GM19240 (cell line): ENCODE measurements around the gene PODXL2.
"Not testable (repeated sequence)": the region's sequence is repeated elsewhere in the genome, so short reads cannot be mapped to it uniquely, and the experiment has no call there.

Source experiments
- DNase-seq: peaks from one replicate; pipeline ENCODE4 v3.0.0; 2011; ENCODE audit warnings: low spot score; ENCODE audit not compliant: insufficient read length

Gene PODXL2

GRCh38 chr3:127604546-127605165 lies 24.3 kb upstream of the PODXL2 start:
- no peak for DNase-seq

GRCh38 chr3:127605547-127605946 lies 23.4 kb upstream of the PODXL2 start:
- DNase-seq: not testable (repeated sequence)

- no peak for DNase-seq
Observed at GRCh38 chr3:127606086-127606805, 22.7 kb upstream of the PODXL2 start.

GRCh38 chr3:127606981-127607595 lies 21.9 kb upstream of the PODXL2 start:
- no peak for DNase-seq

- DNase-seq: no peak
Observed at GRCh38 chr3:127607675-127608361, 21.2 kb upstream of the PODXL2 start.

- DNase-seq: no peak
Observed at GRCh38 chr3:127608362-127608718, 20.6 kb upstream of the PODXL2 start.

GRCh38 chr3:127610105-127610504 lies 18.9 kb upstream of the PODXL2 start:
- no peak for DNase-seq

GRCh38 chr3:127611251-127611650 lies 17.7 kb upstream of the PODXL2 start:
- DNase-seq: no peak

- DNase-seq: no peak
Observed at GRCh38 chr3:127612966-127613365, 16.0 kb upstream of the PODXL2 start.

GRCh38 chr3:127613406-127613805 lies 15.6 kb upstream of the PODXL2 start:
- DNase-seq: no peak

GRCh38 chr3:127614928-127615589 lies 13.9 kb upstream of the PODXL2 start:
- no peak for DNase-seq

- no peak for DNase-seq
Observed at GRCh38 chr3:127615631-127616305, 13.2 kb upstream of the PODXL2 start.

GRCh38 chr3:127616836-127617605 lies 12.0 kb upstream of the PODXL2 start:
- DNase-seq: no peak

GRCh38 chr3:127618891-127619290 lies 10.1 kb upstream of the PODXL2 start:
- DNase-seq: no peak

GRCh38 chr3:127620637-127621375 lies 8.2 kb upstream of the PODXL2 start:
- no peak for DNase-seq

- DNase-seq: no peak
Observed at GRCh38 chr3:127622031-127622430, 7.0 kb upstream of the PODXL2 start.

GRCh38 chr3:127622772-127623576 lies 6.0 kb upstream of the PODXL2 start:
- DNase-seq: no peak

GRCh38 chr3:127624063-127624462 lies 4.9 kb upstream of the PODXL2 start:
- DNase-seq: no peak

GRCh38 chr3:127625821-127626220 lies 3.2 kb upstream of the PODXL2 start:
- DNase-seq: no peak
